Naive thymus-derived CD4-positive, alpha-beta T cell (primary cell): ENCODE data around the gene OR6J1. TPM values are rescaled to one million over a fixed set of nuclear protein-coding genes. Genes with fewer than 3 reads are reported as not detected.

Source experiments
- ATAC-seq: fragments of 150-1000 bp; cut with Tn5 transposase; 2 replicates; pipeline ENCODE4 v1.10.0; 2021; ENCODE audit warnings: mild to moderate bottlenecking, moderate library complexity
- CTCF ChIA-PET: fragments of 350-600 bp; sonication (Branson Sonifier 250); formaldehyde crosslinking; loops from one replicate; lab custom pipeline; 2021; ENCODE audit warnings: antibody characterized with exemption; lab: Charles Lee
- POLR2A ChIA-PET: fragments of 350-600 bp; sonication (Branson Sonifier 250); formaldehyde crosslinking; loops from one replicate; lab custom pipeline; 2021; ENCODE audit warnings: antibody characterized with exemption, inconsistent platforms; lab: Charles Lee
- DNase-seq, 9 donors: peaks; one replicate each; pipeline versions ENCODE4 v3.0.0 to v3.0.0-alpha.2; 2020 to 2022; ENCODE audit warnings: mixed read lengths in 1 of 9
- H3K27ac ChIP-seq: one replicate; pipeline ENCODE4 v1.7.0; 2013; ENCODE audit warnings: mild to moderate bottlenecking, low read depth, low read length, moderate library complexity
- H3K27me3 ChIP-seq, 2 donors: one replicate each; pipeline ENCODE4 v1.7.0; 2013; ENCODE audit warnings: low read length in 2 of 2, mild to moderate bottlenecking in 2 of 2, moderate library complexity in 2 of 2; ENCODE audit not compliant: control insufficient read depth in 2 of 2, insufficient read depth in 2 of 2
- H3K36me3 ChIP-seq, 3 experiments: 1 replicate in 2 of 3; 2 replicates in 1 of 3; pipeline ENCODE4 v1.7.0; 2013; ENCODE audit warnings: low read length in 3 of 3, mild to moderate bottlenecking in 3 of 3, moderate library complexity in 1 of 3; ENCODE audit not compliant: insufficient read depth in 3 of 3, control insufficient read depth in 2 of 3
- H3K4me1 ChIP-seq, 2 donors: one replicate each; pipeline ENCODE4 v1.7.0; 2013; ENCODE audit warnings: low read length in 2 of 2, mild to moderate bottlenecking in 2 of 2, moderate library complexity in 1 of 2; ENCODE audit not compliant: control insufficient read depth in 2 of 2, insufficient read depth in 2 of 2
- H3K4me3 ChIP-seq: 2 replicates; pipeline ENCODE4 v1.7.0; 2013; ENCODE audit warnings: mild to moderate bottlenecking, low read length
- H3K9me3 ChIP-seq, 3 experiments: 1 replicate in 2 of 3; 2 replicates in 1 of 3; pipeline ENCODE4 v1.7.0; 2013; ENCODE audit warnings: low read length in 3 of 3; ENCODE audit not compliant: control insufficient read depth in 2 of 3
- H3K27ac Mint-ChIP-seq, 9 donors: one replicate each; pipeline ENCODE4 v1.8.0; 2020 to 2022; ENCODE audit warnings: mixed read lengths in 9 of 9, mild to moderate bottlenecking in 8 of 9, moderate library complexity in 5 of 9, inconsistent platforms in 2 of 9
- H3K27me3 Mint-ChIP-seq, 5 donors: one replicate each; pipeline ENCODE4 v1.8.0; 2021 to 2022; ENCODE audit warnings: mixed read lengths in 5 of 5, mild to moderate bottlenecking in 1 of 5
- H3K36me3 Mint-ChIP-seq, 5 donors: one replicate each; pipeline ENCODE4 v1.8.0; 2020 to 2022; ENCODE audit warnings: mixed read lengths in 5 of 5, mild to moderate bottlenecking in 3 of 5, inconsistent platforms in 1 of 5
- H3K4me1 Mint-ChIP-seq, 7 donors: one replicate each; pipeline ENCODE4 v1.8.0; 2020 to 2022; ENCODE audit warnings: mixed read lengths in 7 of 7, mild to moderate bottlenecking in 3 of 7, inconsistent platforms in 1 of 7
- H3K4me3 Mint-ChIP-seq, 10 donors: one replicate each; pipeline ENCODE4 v1.8.0; 2020 to 2022; ENCODE audit warnings: mild to moderate bottlenecking in 10 of 10, mixed read lengths in 10 of 10, moderate library complexity in 6 of 10, inconsistent platforms in 2 of 10
- H3K9me3 Mint-ChIP-seq, 11 donors: one replicate each; pipeline ENCODE4 v1.8.0; 2020 to 2022; ENCODE audit warnings: mixed read lengths in 11 of 11, mild to moderate bottlenecking in 4 of 11, inconsistent platforms in 1 of 11, moderate library complexity in 1 of 11
- intact Hi-C, 2 donors: fragments of 100-400 bp; cut with micrococcal nuclease; formaldehyde crosslinking; loops; one replicate each; pipeline ENCODE4 v1.15.1; 2023
- polyA plus RNA-seq, 2 donors: library from polyadenylated mRNA; unstranded; fragments of 300-500 nt; fragmentation: Illumina TruSeq; gene quantifications; one replicate each; pipeline ENCODE4 v1.2.3, GENCODE V29; 2021
- total RNA-seq, 6 experiments: library from RNA in 5 of 6; stranded (reverse) in 5 of 6; gene quantifications; 1 replicate in 5 of 6; 2 replicates in 1 of 6; pipeline ENCODE4 v1.2.3 and lab custom pipeline; 2021 to 2026

OR6J1 gene
- total and polyA plus RNA-seq, 7 experiments from 2014 or later, result not detected

GRCh38 chr14:22598896-22599244 is 45.3 kb downstream of the OR6J1 start:
- DNase-seq (peak in 5 of 9 donors; percentile 11 to 37 (median 16)), ATAC-seq (peak; percentile 60)
- peaks cover 12 to 24% (median 14%) of the 10 kb centered on the region in 5 donors for H3K36me3 Mint-ChIP-seq
- Histone ChIP-seq H3K9me3 (no peaks in the 10 kb centered on the region), H3K4me3 (peak overlapping the region; percentile 88), H3K27me3 (no peaks in the 10 kb centered on the region), H3K36me3 (peaks cover 5 to 27% (median 13%) of the 10 kb centered on the region in 3 experiments), H3K4me1 (peaks cover 10 to 15% of the 10 kb centered on the region in 2 donors), H3K27ac (peak overlapping the region; percentile 74)
- POLR2A ChIA-PET, result interaction anchor here (0.6 to 4.9 kb wide), 8 partner anchors 10 to 1710 kb away, joined by 3 to 61 read pairs (median 3); partner anchors contain the start of genes DAD1 and OXA1L
- H3K27ac Mint-ChIP-seq, result peak overlapping the region; percentile 76 to 96 (median 91)
- H3K4me3 Mint-ChIP-seq, result peak overlapping the region; percentile 89 to 99 (median 96)
- H3K9me3 Mint-ChIP-seq, result no peaks in the 10 kb centered on the region
- CTCF ChIA-PET, result interaction anchor here (0.5 to 2.8 kb wide), 6 partner anchors 9 to 373 kb away, joined by 3 to 15 read pairs (median 3); partner anchors contain the start of gene DAD1
- peaks cover 0 to 9% (median 0%) of the 10 kb centered on the region in 5 donors for H3K27me3 Mint-ChIP-seq
- peaks cover 23 to 44% (median 35%) of the 10 kb centered on the region in 7 donors for H3K4me1 Mint-ChIP-seq
- intact Hi-C loops, result loop anchor here in 1 of 2 donors (1.0 to 2.0 kb wide), 3 partner anchors 10 to 54 kb away; partner anchors contain the start of gene DAD1

DNA sequence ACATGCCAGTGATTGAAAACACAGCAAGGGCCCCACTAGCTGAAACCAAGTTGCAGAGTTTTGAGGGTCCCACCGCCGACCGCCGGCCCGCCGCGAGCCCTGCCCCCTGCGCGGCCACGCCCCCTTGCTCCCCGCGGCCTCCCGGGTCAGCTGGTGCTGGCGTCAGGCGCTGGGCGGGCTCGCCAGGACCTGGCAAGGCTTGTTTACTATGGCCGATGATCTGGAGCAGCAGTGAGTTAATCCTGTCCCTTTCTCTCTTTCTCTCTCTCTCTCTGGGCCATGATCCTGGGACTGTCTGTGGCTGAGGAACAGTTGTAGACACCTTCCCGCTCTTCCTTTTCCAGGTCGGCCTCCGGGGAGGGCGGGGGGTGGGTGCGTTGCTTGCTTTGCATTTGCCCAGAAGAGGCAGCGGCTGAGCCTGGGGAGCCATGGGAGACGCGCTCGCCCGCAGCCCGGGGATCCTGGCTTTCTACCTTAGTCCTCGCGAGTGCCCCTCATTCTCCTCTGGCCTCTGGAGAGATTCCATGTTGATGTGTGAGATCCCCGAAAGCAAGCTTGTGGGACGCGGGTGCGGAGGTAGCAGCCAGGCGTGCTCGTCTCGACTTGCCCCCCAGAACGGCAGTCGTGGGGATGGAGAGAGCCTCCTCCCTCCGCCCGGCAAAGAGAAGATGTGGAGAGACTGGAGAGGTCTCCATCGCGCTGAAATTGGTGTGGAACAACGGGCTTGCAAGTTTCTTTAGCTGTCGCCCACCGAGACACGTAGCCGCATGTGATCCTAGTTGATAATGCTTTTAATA is 45.9 kb downstream of the OR6J1 start, which contains the start of gene ABHD4:
Gene ABHD4, plus strand, starts transcription at position 202 of the 797 bp plus-strand sequence. Its CDS starts 7 bp downstream, at position 209.
- Mint-ChIP-seq H3K4me1 (peaks cover 23 to 44% (median 35%) of the 10 kb centered on the region in 7 donors), H3K27ac (peak within 1 kb of the TSS; percentile 76 to 96 (median 91)), H3K27me3 (peaks cover 0 to 12% (median 0%) of the 10 kb centered on the region in 5 donors), H3K9me3 (no peaks in the 10 kb centered on the region), H3K4me3 (peak within 1 kb of the TSS; percentile 89 to 99 (median 96)), H3K36me3 (peaks cover 10 to 19% (median 12%) of the 10 kb centered on the region in 5 donors)
- ChIA-PET POLR2A (interaction anchor here (0.6 to 4.9 kb wide), 9 partner anchors 10 to 1711 kb away, joined by 3 to 61 read pairs (median 3); partner anchors contain the start of gene DAD1), CTCF (interaction anchor here (0.5 to 1.0 kb wide), 5 partner anchors 9 to 1709 kb away, joined by 3 to 4 read pairs (median 3); partner anchors contain the start of gene DAD1)
- Histone ChIP-seq H3K9me3 (no peaks in the 10 kb centered on the region), H3K4me1 (peaks cover 10 to 15% of the 10 kb centered on the region in 2 donors), H3K4me3 (peak within 1 kb of the TSS; percentile 88), H3K27me3 (no peaks in the 10 kb centered on the region), H3K27ac (peak within 1 kb of the TSS; percentile 74), H3K36me3 (peaks cover 5 to 21% (median 10%) of the 10 kb centered on the region in 3 experiments)
- intact Hi-C loops, result loop anchor here in 1 of 2 donors (1.0 to 2.0 kb wide), 3 partner anchors 9 to 55 kb away; partner anchors contain the start of gene DAD1
- ATAC-seq (peak; percentile 93), DNase-seq (peak; percentile 31 to 79 (median 43))

GRCh38 chr14:22597771-22598098 is 46.4 kb downstream of the OR6J1 start:
- Mint-ChIP-seq H3K27ac (peak overlapping the region; percentile 60 to 90 (median 80)), H3K4me3 (peak overlapping the region; percentile 89 to 99 (median 96)), H3K4me1 (peaks cover 23 to 43% (median 37%) of the 10 kb centered on the region in 7 donors), H3K9me3 (no peaks in the 10 kb centered on the region), H3K36me3 (peaks cover 5 to 13% (median 9%) of the 10 kb centered on the region in 5 donors), H3K27me3 (peaks cover 0 to 17% (median 0%) of the 10 kb centered on the region in 5 donors)
- Histone ChIP-seq H3K36me3 (peaks cover 0 to 16% (median 4%) of the 10 kb centered on the region in 3 experiments), H3K27ac (peak overlapping the region; percentile 74), H3K27me3 (no peaks in the 10 kb centered on the region), H3K4me3 (peak overlapping the region; percentile 88), H3K9me3 (no peaks in the 10 kb centered on the region), H3K4me1 (peaks cover 10 to 15% of the 10 kb centered on the region in 2 donors)
- ATAC-seq (peak; percentile 26), DNase-seq (peak in 3 of 9 donors; percentile 7 to 12 (median 10))
- CTCF ChIA-PET, result interaction anchor here (0.6 to 1.0 kb wide), 3 partner anchors 27 to 1710 kb away, joined by 4 read pairs; no protein-coding TSS in a partner anchor
- POLR2A ChIA-PET, result interaction anchor here (0.7 to 4.9 kb wide), 4 partner anchors 9 to 265 kb away, joined by 3 to 61 read pairs (median 4); partner anchors contain the start of gene DAD1
- intact Hi-C loops, result loop anchor here in 1 of 2 donors (1.0 to 2.0 kb wide), 3 partner anchors 8 to 56 kb away; partner anchors contain the start of gene DAD1

- Histone ChIP-seq H3K4me3 (peak overlapping the region; percentile 88), H3K9me3 (no peaks in the 10 kb centered on the region), H3K27me3 (no peaks in the 10 kb centered on the region), H3K27ac (peak overlapping the region; percentile 74), H3K4me1 (peaks cover 10 to 15% of the 10 kb centered on the region in 2 donors), H3K36me3 (peaks cover 0 to 12% (median 0%) of the 10 kb centered on the region in 3 experiments)
- Mint-ChIP-seq H3K27me3 (peaks cover 0 to 17% (median 0%) of the 10 kb centered on the region in 5 donors), H3K4me3 (peak overlapping the region; percentile 42 to 99 (median 96)), H3K36me3 (peaks cover under 1 to 8% (median 5%) of the 10 kb centered on the region in 5 donors), H3K9me3 (no peaks in the 10 kb centered on the region), H3K4me1 (peaks cover 19 to 43% (median 37%) of the 10 kb centered on the region in 7 donors), H3K27ac (peak overlapping the region in 5 of 9 donors; percentile 76 to 90 (median 87))
- no peak for ATAC-seq
- no peak for DNase-seq
- ChIA-PET CTCF (interaction anchor here (1.0 to 1.1 kb wide), 3 partner anchors 23 to 28 kb away, joined by 3 to 4 read pairs (median 4); no protein-coding TSS in a partner anchor), POLR2A (interaction anchor here (0.6 to 4.9 kb wide), 6 partner anchors 9 to 1537 kb away, joined by 3 to 61 read pairs (median 4); partner anchors contain the start of genes DAD1 and OXA1L)
- intact Hi-C loops, result no loop called here
Measured at GRCh38 chr14:22597265-22597664, 46.9 kb downstream of the OR6J1 start.

GRCh38 chr14:22596354-22596879 is 47.7 kb downstream of the OR6J1 start:
- ATAC-seq (no peak), DNase-seq (no peak)
- no peaks in the 10 kb centered on the region for H3K36me3 Mint-ChIP-seq
- POLR2A ChIA-PET, result interaction anchor here (0.5 to 1.1 kb wide), 2 partner anchors 9 to 170 kb away, joined by 3 read pairs; partner anchors contain the start of gene OXA1L
- H3K9me3 Mint-ChIP-seq, result no peaks in the 10 kb centered on the region
- Histone ChIP-seq H3K4me3 (no peak overlapping the region), H3K27ac (no peak overlapping the region), H3K4me1 (peaks cover 10 to 15% of the 10 kb centered on the region in 2 donors), H3K27me3 (no peaks in the 10 kb centered on the region), H3K36me3 (peaks cover 0 to 5% (median 0%) of the 10 kb centered on the region in 3 experiments), H3K9me3 (no peaks in the 10 kb centered on the region)
- H3K27me3 Mint-ChIP-seq, result peaks cover 0 to 17% (median 0%) of the 10 kb centered on the region in 5 donors
- peak overlapping the region in 4 of 10 donors; percentile 19 to 53 (median 28) for H3K4me3 Mint-ChIP-seq
- H3K27ac Mint-ChIP-seq, result no peak overlapping the region
- intact Hi-C loops, result no loop called here
- H3K4me1 Mint-ChIP-seq, result peaks cover 12 to 38% (median 33%) of the 10 kb centered on the region in 7 donors
- CTCF ChIA-PET, result interaction anchor here (0.6 to 1.1 kb wide), 2 partner anchors 22 to 471 kb away, joined by 3 read pairs; no protein-coding TSS in a partner anchor
